Measurements from ENCODE around the gene EGR4.

EGR4 gene

GRCh38 chr2:73250872-73251846 is 42.2 kb downstream of the EGR4 start:
- no peak for DNase-seq (ENCODE audit: low read depth, low spot score)

GRCh38 chr2:73249636-73250035 is 43.7 kb downstream of the EGR4 start:
- no peak for DNase-seq (ENCODE audit: low read depth, low spot score)

- DNase-seq (ENCODE audit: low read depth, low spot score) = no peak
Measured at GRCh38 chr2:73246850-73247249, 46.5 kb downstream of the EGR4 start.

GRCh38 chr2:73244580-73244979 is 48.8 kb downstream of the EGR4 start:
- DNase-seq (ENCODE audit: low read depth, low spot score) = no peak

GRCh38 chr2:73243884-73244570 is 49.3 kb downstream of the EGR4 start:
- no peak for DNase-seq (ENCODE audit: low read depth, low spot score)
